ENCODE measurements around the gene SGTA.

DNA sequence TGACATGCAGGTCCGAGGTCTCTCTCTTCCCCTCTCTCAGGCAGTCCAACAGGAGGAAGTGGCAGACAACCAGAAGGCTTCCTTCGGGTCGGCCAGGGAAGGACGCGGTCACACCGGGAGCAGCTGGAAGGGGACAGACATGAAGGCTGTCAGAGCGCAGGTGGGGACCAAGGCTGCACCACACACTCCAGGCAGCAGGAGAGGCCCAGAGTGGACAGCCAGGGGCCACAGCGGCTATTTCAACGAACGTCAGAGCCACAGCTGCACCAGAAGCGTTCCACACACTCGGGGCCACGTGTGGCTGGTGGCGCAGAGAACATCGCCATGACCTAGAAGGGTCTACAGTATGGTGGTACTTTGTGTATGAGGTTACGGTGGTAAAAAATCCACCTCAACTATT, 27.3 kb downstream of the SGTA start:
- TF ChIP-seq CTCF (IDR thresholded peaks at IDR 0.05) (no peak), POLR2A (IDR thresholded peaks at IDR 0.05) (no peak), EP300 (IDR thresholded peaks at IDR 0.05; ENCODE audit: low read depth) (no peak)

All from transverse colon (tissue), 3 donors.